GM23248 (cell line): ENCODE measurements around the gene VTI1B.

Experiments
- EZH2 ChIP-seq: fragments of 200-600 bp; sonication (generic); IDR thresholded peaks from 2 replicates; pipeline ENCODE4 v1.6.1; 2018; ENCODE audit warnings: antibody characterized with exemption, mild to moderate bottlenecking; ENCODE audit not compliant: insufficient read depth, poor library complexity, severe bottlenecking
- EZH2phosphoT487 ChIP-seq: fragments of 200-600 bp; sonication (generic); IDR thresholded peaks from 2 replicates; pipeline ENCODE4 v1.6.1; 2018; ENCODE audit warnings: antibody characterized with exemption, moderate library complexity, mild to moderate bottlenecking, low read depth; ENCODE audit not compliant: insufficient read depth

GRCh38 chr14:67602076-67602475 lies 72.4 kb downstream of the VTI1B start:
- TF ChIP-seq EZH2 (no peak), EZH2phosphoT487 (no peak)
